Breast epithelium (tissue), 3 donors: ENCODE results near the gene KLHL26.

Source experiments
- POLR2A ChIP-seq: fragments of 450-650 bp; IDR thresholded peaks from one replicate; pipeline ENCODE4 v1.6.1; 2016; ENCODE audit warnings: antibody characterized with exemption, mild to moderate bottlenecking, moderate library complexity
- POLR2AphosphoS5 ChIP-seq, 3 donors: sonication (generic); formaldehyde crosslinking; IDR thresholded peaks; one replicate each; pipeline ENCODE4 v1.6.1; 2017; ENCODE audit warnings: antibody characterized with exemption in 3 of 3
- TF ChIP-seq, protein P1 (sequence below), 3 donors: fragments of 450-650 bp; IDR thresholded peaks; one replicate each; pipeline ENCODE4 v1.5.1; 2016 to 2017; ENCODE audit warnings: antibody characterized with exemption in 3 of 3, mild to moderate bottlenecking in 3 of 3, moderate library complexity in 3 of 3

DNA sequence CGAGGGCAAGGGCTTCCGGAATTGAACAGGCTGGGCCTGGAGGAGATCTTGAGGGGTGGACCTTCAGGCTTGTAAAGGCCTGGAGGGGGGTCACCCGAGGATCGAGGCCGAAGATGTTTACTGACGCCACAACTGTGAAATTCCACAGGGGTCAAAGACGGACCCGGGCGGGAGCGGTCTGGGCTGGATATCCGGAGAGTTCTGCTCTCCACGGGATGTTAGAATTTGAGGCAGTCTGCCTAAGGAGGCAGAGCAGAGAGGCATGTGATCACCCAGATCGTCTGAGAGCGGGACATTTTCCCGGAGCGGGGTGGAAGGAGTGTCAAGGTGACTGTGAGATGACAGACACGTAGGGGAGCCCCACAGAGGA is 13.2 kb downstream of the KLHL26 start:
- TF ChIP-seq POLR2AphosphoS5 (IDR thresholded peaks at IDR 0.05): no peak
- TF ChIP-seq, protein P1, sequence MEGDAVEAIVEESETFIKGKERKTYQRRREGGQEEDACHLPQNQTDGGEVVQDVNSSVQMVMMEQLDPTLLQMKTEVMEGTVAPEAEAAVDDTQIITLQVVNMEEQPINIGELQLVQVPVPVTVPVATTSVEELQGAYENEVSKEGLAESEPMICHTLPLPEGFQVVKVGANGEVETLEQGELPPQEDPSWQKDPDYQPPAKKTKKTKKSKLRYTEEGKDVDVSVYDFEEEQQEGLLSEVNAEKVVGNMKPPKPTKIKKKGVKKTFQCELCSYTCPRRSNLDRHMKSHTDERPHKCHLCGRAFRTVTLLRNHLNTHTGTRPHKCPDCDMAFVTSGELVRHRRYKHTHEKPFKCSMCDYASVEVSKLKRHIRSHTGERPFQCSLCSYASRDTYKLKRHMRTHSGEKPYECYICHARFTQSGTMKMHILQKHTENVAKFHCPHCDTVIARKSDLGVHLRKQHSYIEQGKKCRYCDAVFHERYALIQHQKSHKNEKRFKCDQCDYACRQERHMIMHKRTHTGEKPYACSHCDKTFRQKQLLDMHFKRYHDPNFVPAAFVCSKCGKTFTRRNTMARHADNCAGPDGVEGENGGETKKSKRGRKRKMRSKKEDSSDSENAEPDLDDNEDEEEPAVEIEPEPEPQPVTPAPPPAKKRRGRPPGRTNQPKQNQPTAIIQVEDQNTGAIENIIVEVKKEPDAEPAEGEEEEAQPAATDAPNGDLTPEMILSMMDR (IDR thresholded peaks at IDR 0.05): no peak
- no peak for TF ChIP-seq POLR2A
